Endothelial cell of hepatic sinusoid (primary cell): Measurements from ENCODE around the gene PRRC2B.
"Not testable (repeated sequence)": the region's sequence is repeated elsewhere in the genome, so short reads cannot be mapped to it uniquely, and the experiment has no call there.

Experiments used
- in situ Hi-C: cut with HindIII; loops from 2 replicates; pipeline ENCODE4 v1.10.0; 2017; ENCODE audit warnings: low sequenced_read_pairs

The PRRC2B gene

GRCh38 chr9:131467214-131467935 is 73.5 kb downstream of the PRRC2B start:
- in situ Hi-C loops, result no loop called here

GRCh38 chr9:131468031-131468430 is 74.1 kb downstream of the PRRC2B start:
- in situ Hi-C loops, result no loop called here

- in situ Hi-C loops, result no loop called here
These were observed 75.5 kb downstream of the PRRC2B start for GRCh38 chr9:131469356-131469755.

- in situ Hi-C loops, result no loop called here
These were observed 76.1 kb downstream of the PRRC2B start for GRCh38 chr9:131469951-131470350.

- in situ Hi-C loops, result no loop called here
These were observed 76.7 kb downstream of the PRRC2B start for GRCh38 chr9:131470581-131470991.

- in situ Hi-C loops, result not testable (repeated sequence)
These were observed 78.2 kb downstream of the PRRC2B start for GRCh38 chr9:131472085-131472484.

GRCh38 chr9:131473198-131473885 is 79.5 kb downstream of the PRRC2B start:
- in situ Hi-C loops, result no loop called here

GRCh38 chr9:131473891-131474290 is 80.0 kb downstream of the PRRC2B start:
- in situ Hi-C loops, result no loop called here

GRCh38 chr9:131474711-131475110 is 80.8 kb downstream of the PRRC2B start:
- in situ Hi-C loops, result no loop called here

GRCh38 chr9:131475111-131475955 is 81.4 kb downstream of the PRRC2B start:
- in situ Hi-C loops, result no loop called here

GRCh38 chr9:131475956-131476776 is 82.3 kb downstream of the PRRC2B start:
- in situ Hi-C loops, result no loop called here

- in situ Hi-C loops, result no loop called here
These were observed 83.0 kb downstream of the PRRC2B start for GRCh38 chr9:131476777-131477345.

- in situ Hi-C loops, result no loop called here
These were observed 83.5 kb downstream of the PRRC2B start for GRCh38 chr9:131477367-131477766.

- in situ Hi-C loops, result no loop called here
These were observed 84.0 kb downstream of the PRRC2B start for GRCh38 chr9:131477816-131478419.

GRCh38 chr9:131478421-131478868 is 84.6 kb downstream of the PRRC2B start:
- in situ Hi-C loops, result no loop called here

- in situ Hi-C loops, result no loop called here
These were observed 85.0 kb downstream of the PRRC2B start for GRCh38 chr9:131478911-131479310.

GRCh38 chr9:131480258-131480657 is 86.4 kb downstream of the PRRC2B start:
- in situ Hi-C loops, result loop anchor here (5.0 kb wide), 1 partner anchor 42 kb away; no protein-coding TSS in a partner anchor

GRCh38 chr9:131481441-131482342 is 87.8 kb downstream of the PRRC2B start:
- in situ Hi-C loops, result loop anchor here (5.0 kb wide), 1 partner anchor 41 kb away; no protein-coding TSS in a partner anchor
